Heart left ventricle (tissue), 16 donors: Measurements from ENCODE around the gene CD247. TPM values are rescaled to one million over a fixed set of nuclear protein-coding genes. Genes with fewer than 3 reads are reported as not detected.

Source experiments
- ATAC-seq, 4 donors: fragments of 200-7000 bp; cut with Tn5 transposase; one replicate each; pipeline ENCODE4 v1.9.1; 2020 to 2022; ENCODE audit warnings: moderate library complexity in 4 of 4, mild to moderate bottlenecking in 3 of 4, moderate number of reproducible peaks in 1 of 4
- DNase-seq, 5 donors: peaks; one replicate each; pipeline ENCODE4 v3.0.0-alpha.2; 2020
- H3K27ac ChIP-seq, 12 donors: fragments of 200-600 bp; sonication (generic) in 4 of 12; one replicate each; pipeline versions ENCODE4 v1.5.0 to v1.8.0; 2016 to 2022; ENCODE audit warnings: mild to moderate bottlenecking in 2 of 12
- H3K27me3 ChIP-seq, 9 donors: fragments of 200-600 bp; sonication (generic) in 2 of 9; one replicate each; pipeline versions ENCODE4 v1.5.1 to v1.8.0; 2016 to 2022; ENCODE audit warnings: mild to moderate bottlenecking in 3 of 9
- H3K36me3 ChIP-seq, 9 donors: fragments of 200-600 bp; sonication (generic) in 2 of 9; one replicate each; pipeline versions ENCODE4 v1.5.0 to v1.8.0; 2018 to 2022; ENCODE audit warnings: mild to moderate bottlenecking in 2 of 9
- H3K4me1 ChIP-seq, 12 donors: fragments of 200-600 bp; sonication (generic) in 4 of 12; one replicate each; pipeline versions ENCODE4 v1.5.0 to v1.8.0; 2016 to 2022; ENCODE audit warnings: mild to moderate bottlenecking in 3 of 12
- H3K4me3 ChIP-seq, 12 donors: fragments of 200-600 bp; sonication (generic) in 4 of 12; one replicate each; pipeline versions ENCODE4 v1.5.0 to v1.8.0; 2017 to 2022; ENCODE audit warnings: mild to moderate bottlenecking in 9 of 12, moderate library complexity in 4 of 12
- H3K9me3 ChIP-seq, 12 donors: fragments of 200-600 bp; sonication (generic) in 4 of 12; one replicate each; pipeline versions ENCODE4 v1.5.0 to v1.8.0; 2016 to 2022; ENCODE audit warnings: mild to moderate bottlenecking in 1 of 12
- CTCF ChIP-seq, 12 donors: fragments of 200-600 bp; sonication (generic) in 4 of 12; IDR thresholded peaks; one replicate each; pipeline versions ENCODE4 v1.5.0 to v1.8.0; 2018 to 2022; ENCODE audit warnings: antibody characterized with exemption in 12 of 12, mild to moderate bottlenecking in 5 of 12
- POLR2A ChIP-seq, 2 donors: fragments of 450-650 bp; IDR thresholded peaks; one replicate each; pipeline ENCODE4 v1.6.1; 2017; ENCODE audit warnings: antibody characterized with exemption in 2 of 2, mild to moderate bottlenecking in 2 of 2, moderate library complexity in 2 of 2
- WGBS, 4 donors: extraction: QIAGEN DNeasy Blood & Tissue Kit in 2 of 4; methylation state at CpG; one replicate each; pipeline versions ENCODE4 v1.1.5 to v1.1.7; 2013 to 2018; 5-methylcytosine and 5-hydroxymethylcytosine counted together
- intact Hi-C, 10 donors: fragments of 100-400 bp; cut with DNase I; formaldehyde crosslinking; loops; one replicate each; pipeline versions ENCODE4 v1.11.1 to v1.14.2; 2022
- polyA plus RNA-seq, 2 donors: library from polyadenylated mRNA; stranded (reverse); fragments of 200-250 nt; gene quantifications; one replicate each; pipeline ENCODE4 v1.2.3, GENCODE V29; 2013
- total RNA-seq, 9 donors: library from RNA; depleted of rRNA in 2 of 9; stranded (reverse); fragments of >200 nt in 2 of 9; fragmentation: NEBNext Ultra II Directional in 3 of 9; extraction: Animal tissue kit (Norgen Biotek cat#: 25700) in 3 of 9; gene quantifications; one replicate each; pipeline versions ENCODE4 v1.1.0 to v1.2.4, GENCODE V29; 2016 to 2023
- donor health status: ischemic (EF 13 %, LVEDD 7.1; RV severe dilation, severe dysfunction).
- donor health status: healthy with polysubstance abuse.
- donor health status: DM: no; HTN: yes; CAD: no.
- donor health status: DM: no; HTN: no; CAD: no.
- donor health status: ischemic (EF 25% LVEDD 6.9; RV normal size, moderate dysfunction).
- donor health status: ischemic (EF 25% LVEDD 5.7; RV mildly dilated, moderate dysfunction).
- donor health status: healthy.
- donor health status: DM: yes; HTN: yes; CAD: no.
- donor health status: ischemic (EF 35%, LVEDD 5.7; RV mildly dilated, moderate dysfunction).
- donor health status: nonischemic (EF 11% LVEDD 7.7; RV severe dilation, severe dysfunction).
- donor health status: DM: yes; HTN: yes; CAD: no.
- donor health status: PGD.
- donor health status: ischemic (EF 29% LVEDD 5.4; RV normal size, mild dysfunction).
- donor health status: nonischemic (EF 23%, LVEDD 6.1; RV moderate dilation, normal function).

Gene CD247
- total and polyA plus RNA-seq, 11 donors: 0.19 to 7.6 (median 0.47) TPM; not detected in 1

DNA sequence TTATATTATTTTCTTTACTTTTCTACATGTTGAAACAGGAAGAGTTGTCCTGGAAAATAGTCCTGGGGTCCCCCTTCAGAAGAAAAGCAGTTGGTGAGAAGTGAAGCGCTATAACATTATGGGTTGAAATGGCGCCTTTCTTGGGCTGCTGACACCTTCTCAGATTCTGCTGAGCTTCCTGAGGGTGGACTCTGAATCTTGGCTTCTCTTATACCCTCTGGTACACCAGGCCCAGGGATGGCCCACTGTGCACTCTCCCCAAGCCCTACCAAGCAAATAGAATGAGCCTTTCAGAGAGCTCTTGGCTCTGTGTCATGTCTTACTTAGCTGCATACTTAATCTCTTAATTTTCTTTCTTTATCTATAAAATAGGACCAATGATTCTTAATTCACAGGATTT is 42.3 kb downstream of the CD247 start:
- H3K4me1 ChIP-seq: no peaks in the 10 kb centered on the region
- ATAC-seq (no peak), DNase-seq (no peak)
- intact Hi-C loops: no loop called here
- H3K36me3 ChIP-seq: no peaks in the 10 kb centered on the region
- WGBS, 4 donors: 95 to 98% (median 97%) methylated on average over 2 of the region's 2 CpGs
- TF ChIP-seq CTCF (IDR thresholded peaks at IDR 0.05): no peak
- TF ChIP-seq POLR2A (IDR thresholded peaks at IDR 0.05): no peak
- H3K9me3 ChIP-seq: peaks cover 0 to 5% (median 0%) of the 10 kb centered on the region in 12 donors
- no peak overlapping the region for H3K4me3 ChIP-seq
- H3K27me3 ChIP-seq: no peaks in the 10 kb centered on the region
- H3K27ac ChIP-seq: no peak overlapping the region

- Histone ChIP-seq H3K9me3 (peaks cover 0 to 5% (median 0%) of the 10 kb centered on the region in 12 donors), H3K4me3 (no peak overlapping the region), H3K27ac (no peak overlapping the region), H3K36me3 (no peaks in the 10 kb centered on the region), H3K4me1 (no peaks in the 10 kb centered on the region), H3K27me3 (no peaks in the 10 kb centered on the region)
- intact Hi-C loops: no loop called here
- TF ChIP-seq CTCF (IDR thresholded peaks at IDR 0.05): no peak
- no peak for TF ChIP-seq POLR2A (IDR thresholded peaks at IDR 0.05)
- 68 to 75% (median 70%) methylated on average over 5 of the region's 5 CpGs for WGBS, 4 donors
- no peak for DNase-seq
- ATAC-seq: no peak
Measured at GRCh38 chr1:167474191-167474641, 44.1 kb downstream of the CD247 start.

DNA sequence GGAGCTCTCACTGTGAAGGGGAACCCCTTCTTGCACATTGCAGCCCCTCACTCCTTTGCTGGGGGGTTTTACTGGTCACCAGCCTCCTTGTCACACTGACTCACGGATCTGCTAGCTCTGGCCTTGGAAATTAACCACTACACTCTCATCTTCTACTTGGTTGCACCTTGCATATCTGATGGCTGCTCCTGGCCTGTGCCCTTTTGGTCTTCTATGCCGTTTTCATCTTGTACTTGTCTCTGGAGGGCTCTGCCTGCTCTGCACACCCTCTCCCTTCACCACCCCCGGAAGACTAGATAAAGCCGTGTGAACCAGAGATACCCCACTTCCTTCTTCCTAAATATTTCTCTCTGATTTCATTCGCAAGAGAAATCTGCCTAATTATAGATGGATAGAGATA is 44.6 kb downstream of the CD247 start:
- WGBS, 4 donors: 39 to 54% (median 43%) methylated on average over 5 of the region's 5 CpGs
- no peaks in the 10 kb centered on the region for H3K36me3 ChIP-seq
- no peaks in the 10 kb centered on the region for H3K27me3 ChIP-seq
- no peak overlapping the region for H3K27ac ChIP-seq
- peaks cover 0 to 5% (median 0%) of the 10 kb centered on the region in 12 donors for H3K9me3 ChIP-seq
- ATAC-seq: no peak
- no peaks in the 10 kb centered on the region for H3K4me1 ChIP-seq
- H3K4me3 ChIP-seq: no peak overlapping the region
- DNase-seq: no peak
- intact Hi-C loops: no loop called here
- TF ChIP-seq POLR2A (IDR thresholded peaks at IDR 0.05) (no peak), CTCF (IDR thresholded peaks at IDR 0.05) (no peak)

DNA sequence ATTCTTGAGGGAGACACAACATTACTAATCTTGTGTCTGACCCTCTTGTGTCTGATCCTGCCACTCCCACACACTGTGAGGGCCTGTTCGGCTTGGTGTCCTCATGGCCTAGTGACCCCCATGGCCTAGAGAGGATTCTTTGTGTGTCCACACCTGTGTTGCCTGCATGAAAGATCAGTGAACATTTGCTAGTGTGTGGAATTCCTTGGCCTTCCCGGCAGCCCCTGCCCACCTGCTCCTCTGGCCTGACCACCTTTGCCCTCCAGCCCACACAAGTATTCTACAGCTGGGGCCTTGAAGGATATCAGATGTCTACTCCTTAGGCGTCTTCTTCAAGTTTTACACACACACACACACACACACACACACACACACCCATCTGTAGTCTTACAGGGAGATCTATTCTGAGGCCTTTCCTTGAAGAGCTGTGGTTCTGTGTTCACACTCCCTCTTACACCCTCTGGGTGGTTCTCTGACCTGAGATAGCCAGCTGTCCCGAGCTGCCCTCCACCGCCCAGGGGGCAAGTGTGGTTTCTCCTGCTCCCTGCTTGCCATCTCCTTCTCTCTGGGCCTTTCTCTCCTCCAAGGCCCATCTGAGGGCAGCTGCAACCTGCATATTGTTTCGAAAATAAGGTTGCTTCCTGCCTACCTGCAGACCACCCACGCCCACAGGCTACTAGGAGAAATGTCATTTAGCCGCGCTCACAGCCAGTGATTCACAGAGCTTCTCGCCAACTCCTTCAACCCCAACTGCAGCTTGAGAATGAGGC is 45.4 kb downstream of the CD247 start:
- Histone ChIP-seq H3K9me3 (peaks cover 0 to 5% (median 0%) of the 10 kb centered on the region in 12 donors), H3K4me3 (no peak overlapping the region), H3K27me3 (no peaks in the 10 kb centered on the region), H3K36me3 (no peaks in the 10 kb centered on the region), H3K27ac (no peak overlapping the region), H3K4me1 (no peaks in the 10 kb centered on the region)
- ATAC-seq: no peak
- WGBS, 4 donors: 86 to 91% (median 88%) methylated on average over 10 of the region's 10 CpGs
- no peak for DNase-seq
- intact Hi-C loops: no loop called here
- TF ChIP-seq POLR2A (IDR thresholded peaks at IDR 0.05) (no peak), CTCF (IDR thresholded peaks at IDR 0.05) (no peak)
